ENCODE measurements around the gene SEC14L1.
"Not testable (repeated sequence)": the region's sequence is repeated elsewhere in the genome, so short reads cannot be mapped to it uniquely, and the experiment has no call there.

The SEC14L1 gene

GRCh38 chr17:77153999-77154586 lies 13.3 kb downstream of the SEC14L1 start:
- Histone ChIP-seq H3K4me1 (ENCODE audit: control insufficient read depth, insufficient read depth, low read depth, low read length) (peaks cover 16% of the 10 kb centered on the region), H3K27me3 (ENCODE audit: control insufficient read depth in 1 of 2, insufficient read depth in 1 of 2, low read length in 2 of 2) (no peaks in the 10 kb centered on the region), H2BK5ac (ENCODE audit: low read depth, low read length, poor library complexity, severe bottlenecking) (no peak overlapping the region), H3K4me2 (ENCODE audit: low read length, poor library complexity, severe bottlenecking) (no peak overlapping the region), H3K18ac (ENCODE audit: low read depth in 1 of 2, low read length in 2 of 2) (no peak overlapping the region), H3K27ac (ENCODE audit: low read length, poor library complexity, severe bottlenecking) (no peak overlapping the region), H3K9ac (ENCODE audit: low read length) (peak overlapping the region; percentile 74), H2BK15ac (ENCODE audit: low read depth, poor library complexity, severe bottlenecking) (no peak overlapping the region), H3K23ac (ENCODE audit: low read length in 2 of 2) (no peak overlapping the region), H3K4ac (ENCODE audit: low read depth in 1 of 2, low read length in 2 of 2) (no peak overlapping the region), H4K8ac (ENCODE audit: low read length) (no peak overlapping the region), H3K4me3 (ENCODE audit: insufficient read depth in 1 of 2, low read depth in 1 of 2, low read length in 2 of 2) (peak overlapping the region in 1 of 2 experiments; percentile 0), H3K79me1 (replicated peaks; ENCODE audit: low read length, poor library complexity, severe bottlenecking) (no peaks in the 10 kb centered on the region), H2AFZ (ENCODE audit: low read depth, low read length) (no peak overlapping the region), H3K36me3 (ENCODE audit: control insufficient read depth in 1 of 2, insufficient read depth in 2 of 2, low read depth in 1 of 2, low read length in 2 of 2) (peaks cover 25 to 41% of the 10 kb centered on the region in 2 experiments), H3K14ac (ENCODE audit: low read length in 2 of 2) (no peak overlapping the region), H2BK120ac (ENCODE audit: low read depth, low read length) (no peak overlapping the region), H2BK12ac (ENCODE audit: low read length in 2 of 2) (no peak overlapping the region), H2AK5ac (ENCODE audit: low read length, severe bottlenecking) (no peak overlapping the region), H4K91ac (ENCODE audit: low read length) (no peak overlapping the region), H3K9me3 (ENCODE audit: control insufficient read depth, low read length) (no peaks in the 10 kb centered on the region)
- no peak for DNase-seq
- 96% methylated on average over 7 of the region's 8 CpGs for WGBS

- no peak overlapping the region for H2BK120ac ChIP-seq (ENCODE audit: low read depth, low read length)
- H3K4me2 ChIP-seq (ENCODE audit: low read length, poor library complexity, severe bottlenecking): no peak overlapping the region
- peaks cover 12% of the 10 kb centered on the region for H3K4me1 ChIP-seq (ENCODE audit: control insufficient read depth, insufficient read depth, low read depth, low read length)
- H4K8ac ChIP-seq (ENCODE audit: low read length): no peak overlapping the region
- H3K79me1 ChIP-seq (replicated peaks; ENCODE audit: low read length, poor library complexity, severe bottlenecking): no peaks in the 10 kb centered on the region
- no peak overlapping the region for H3K23ac ChIP-seq (ENCODE audit: low read length in 2 of 2)
- H3K4ac ChIP-seq (ENCODE audit: low read depth in 1 of 2, low read length in 2 of 2): peak overlapping the region in 1 of 2 experiments; percentile 5
- H3K9ac ChIP-seq (ENCODE audit: low read length): peak overlapping the region; percentile 74
- no peak overlapping the region for H3K27ac ChIP-seq (ENCODE audit: low read length, poor library complexity, severe bottlenecking)
- H3K27me3 ChIP-seq (ENCODE audit: control insufficient read depth in 1 of 2, insufficient read depth in 1 of 2, low read length in 2 of 2): no peaks in the 10 kb centered on the region
- DNase-seq: no peak
- peaks cover 21 to 31% of the 10 kb centered on the region in 2 experiments for H3K36me3 ChIP-seq (ENCODE audit: control insufficient read depth in 1 of 2, insufficient read depth in 2 of 2, low read depth in 1 of 2, low read length in 2 of 2)
- H2AFZ ChIP-seq (ENCODE audit: low read depth, low read length): no peak overlapping the region
- H3K9me3 ChIP-seq (ENCODE audit: control insufficient read depth, low read length): no peaks in the 10 kb centered on the region
- H2AK5ac ChIP-seq (ENCODE audit: low read length, severe bottlenecking): no peak overlapping the region
- no peak overlapping the region for H3K4me3 ChIP-seq (ENCODE audit: insufficient read depth in 1 of 2, low read depth in 1 of 2, low read length in 2 of 2)
- no peak overlapping the region for H3K14ac ChIP-seq (ENCODE audit: low read length in 2 of 2)
- no peak overlapping the region for H2BK15ac ChIP-seq (ENCODE audit: low read depth, poor library complexity, severe bottlenecking)
- no peak overlapping the region for H2BK12ac ChIP-seq (ENCODE audit: low read length in 2 of 2)
- H3K18ac ChIP-seq (ENCODE audit: low read depth in 1 of 2, low read length in 2 of 2): no peak overlapping the region
- 96% methylated on average over 3 of the region's 3 CpGs for WGBS
- H4K91ac ChIP-seq (ENCODE audit: low read length): no peak overlapping the region
- H2BK5ac ChIP-seq (ENCODE audit: low read depth, low read length, poor library complexity, severe bottlenecking): no peak overlapping the region
These were observed 14.4 kb downstream of the SEC14L1 start for GRCh38 chr17:77155125-77155524.

- WGBS: 91% methylated on average over 6 of the region's 6 CpGs
These were observed 17.0 kb downstream of the SEC14L1 start for GRCh38 chr17:77157766-77158165.

GRCh38 chr17:77160091-77160874 lies 19.5 kb downstream of the SEC14L1 start:
- H2AK5ac ChIP-seq (ENCODE audit: low read length, severe bottlenecking): no peak overlapping the region
- H3K4ac ChIP-seq (ENCODE audit: low read depth in 1 of 2, low read length in 2 of 2): no peak overlapping the region
- H3K9ac ChIP-seq (ENCODE audit: low read length): no peak overlapping the region
- no peak overlapping the region for H4K91ac ChIP-seq (ENCODE audit: low read length)
- H3K36me3 ChIP-seq (ENCODE audit: control insufficient read depth in 1 of 2, insufficient read depth in 2 of 2, low read depth in 1 of 2, low read length in 2 of 2): peaks cover 21 to 22% of the 10 kb centered on the region in 2 experiments
- H2BK12ac ChIP-seq (ENCODE audit: low read length in 2 of 2): no peak overlapping the region
- H2BK15ac ChIP-seq (ENCODE audit: low read depth, poor library complexity, severe bottlenecking): no peak overlapping the region
- H4K8ac ChIP-seq (ENCODE audit: low read length): no peak overlapping the region
- H3K18ac ChIP-seq (ENCODE audit: low read depth in 1 of 2, low read length in 2 of 2): no peak overlapping the region
- WGBS: 98% methylated on average over 4 of the region's 6 CpGs
- H2BK5ac ChIP-seq (ENCODE audit: low read depth, low read length, poor library complexity, severe bottlenecking): no peak overlapping the region
- no peaks in the 10 kb centered on the region for H3K79me1 ChIP-seq (replicated peaks; ENCODE audit: low read length, poor library complexity, severe bottlenecking)
- H3K14ac ChIP-seq (ENCODE audit: low read length in 2 of 2): no peak overlapping the region
- peaks cover 17% of the 10 kb centered on the region for H3K4me1 ChIP-seq (ENCODE audit: control insufficient read depth, insufficient read depth, low read depth, low read length)
- no peak overlapping the region for H3K4me3 ChIP-seq (ENCODE audit: insufficient read depth in 1 of 2, low read depth in 1 of 2, low read length in 2 of 2)
- peak overlapping the region; percentile 44 for H3K27ac ChIP-seq (ENCODE audit: low read length, poor library complexity, severe bottlenecking)
- H3K9me3 ChIP-seq (ENCODE audit: control insufficient read depth, low read length): no peaks in the 10 kb centered on the region
- H3K23ac ChIP-seq (ENCODE audit: low read length in 2 of 2): no peak overlapping the region
- no peak overlapping the region for H3K4me2 ChIP-seq (ENCODE audit: low read length, poor library complexity, severe bottlenecking)
- no peaks in the 10 kb centered on the region for H3K27me3 ChIP-seq (ENCODE audit: control insufficient read depth in 1 of 2, insufficient read depth in 1 of 2, low read length in 2 of 2)
- H2BK120ac ChIP-seq (ENCODE audit: low read depth, low read length): no peak overlapping the region
- H2AFZ ChIP-seq (ENCODE audit: low read depth, low read length): no peak overlapping the region
- DNase-seq: peak; percentile 13

More at GRCh38 chr17:77157766-77158165, 17.0 kb downstream of the SEC14L1 start:
- not testable (repeated sequence) for DNase-seq; H2BK12ac ChIP-seq (ENCODE audit: low read length in 2 of 2); H4K8ac ChIP-seq (ENCODE audit: low read length); H2AFZ ChIP-seq (ENCODE audit: low read depth, low read length); H3K27me3 ChIP-seq (ENCODE audit: control insufficient read depth in 1 of 2, insufficient read depth in 1 of 2, low read length in 2 of 2); H3K4me2 ChIP-seq (ENCODE audit: low read length, poor library complexity, severe bottlenecking); H3K23ac ChIP-seq (ENCODE audit: low read length in 2 of 2); H2BK120ac ChIP-seq (ENCODE audit: low read depth, low read length); H3K18ac ChIP-seq (ENCODE audit: low read depth in 1 of 2, low read length in 2 of 2); H2AK5ac ChIP-seq (ENCODE audit: low read length, severe bottlenecking); H3K9me3 ChIP-seq (ENCODE audit: control insufficient read depth, low read length); H2BK15ac ChIP-seq (ENCODE audit: low read depth, poor library complexity, severe bottlenecking); H3K27ac ChIP-seq (ENCODE audit: low read length, poor library complexity, severe bottlenecking); H3K14ac ChIP-seq (ENCODE audit: low read length in 2 of 2); H3K4me3 ChIP-seq (ENCODE audit: insufficient read depth in 1 of 2, low read depth in 1 of 2, low read length in 2 of 2); H2BK5ac ChIP-seq (ENCODE audit: low read depth, low read length, poor library complexity, severe bottlenecking); H3K4ac ChIP-seq (ENCODE audit: low read depth in 1 of 2, low read length in 2 of 2); H3K79me1 ChIP-seq (replicated peaks; ENCODE audit: low read length, poor library complexity, severe bottlenecking); H4K91ac ChIP-seq (ENCODE audit: low read length); H3K9ac ChIP-seq (ENCODE audit: low read length)
- Histone ChIP-seq H3K36me3 (ENCODE audit: control insufficient read depth in 1 of 2, insufficient read depth in 2 of 2, low read depth in 1 of 2, low read length in 2 of 2) (peaks cover 16 to 23% of the 10 kb centered on the region in 2 experiments), H3K4me1 (ENCODE audit: control insufficient read depth, insufficient read depth, low read depth, low read length) (peaks cover 12% of the 10 kb centered on the region)

Measured in mesenchymal stem cell (in vitro differentiated cells and primary cell).